HG03175 (cell line): Measurements from ENCODE around the gene SLC6A1.

Source experiments
- ATAC-seq: cut with Tn5 transposase; IDR thresholded peaks from one replicate; pipeline ENCODE4 v1.9.1; 2021; ENCODE audit warnings: mild to moderate bottlenecking, moderate library complexity; ENCODE audit not compliant: unreplicated experiment

The SLC6A1 gene

GRCh38 chr3:10992017-10992942 is at the start of gene SLC6A1:
Gene SLC6A1 (plus strand): TSS chr3:10992748. CDS start chr3:11017212, 24,464 bp downstream.
- ATAC-seq: no peak

- ATAC-seq: no peak
Observed at GRCh38 chr3:10944866-10945265, 47.7 kb upstream of the SLC6A1 start.

- ATAC-seq: no peak
Observed at GRCh38 chr3:10945683-10946287, 46.8 kb upstream of the SLC6A1 start.

- no peak for ATAC-seq
Observed at GRCh38 chr3:10946526-10946925, 46.0 kb upstream of the SLC6A1 start.

DNA sequence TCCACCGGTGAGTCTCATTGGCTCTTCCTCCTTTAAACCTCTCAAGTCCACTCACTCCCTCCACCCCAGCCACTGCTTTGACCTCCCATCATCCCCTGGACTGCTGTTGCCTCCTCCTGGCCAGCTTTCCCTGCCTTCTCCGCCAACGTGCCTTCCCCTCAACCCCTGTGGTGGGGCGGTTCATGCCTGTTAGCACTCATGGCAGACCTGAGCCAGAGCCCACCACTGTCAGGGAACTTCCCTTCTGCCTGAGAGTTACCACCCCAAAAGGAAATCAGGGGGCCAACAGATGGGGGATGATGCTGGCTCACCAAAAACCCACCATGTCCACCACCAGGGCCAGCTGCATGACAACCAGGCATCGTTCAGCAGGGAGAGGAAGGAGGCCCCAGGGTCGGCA is 44.2 kb upstream of the SLC6A1 start:
- ATAC-seq: no peak

- ATAC-seq: no peak
Observed at GRCh38 chr3:10949197-10949596, 43.4 kb upstream of the SLC6A1 start.

DNA sequence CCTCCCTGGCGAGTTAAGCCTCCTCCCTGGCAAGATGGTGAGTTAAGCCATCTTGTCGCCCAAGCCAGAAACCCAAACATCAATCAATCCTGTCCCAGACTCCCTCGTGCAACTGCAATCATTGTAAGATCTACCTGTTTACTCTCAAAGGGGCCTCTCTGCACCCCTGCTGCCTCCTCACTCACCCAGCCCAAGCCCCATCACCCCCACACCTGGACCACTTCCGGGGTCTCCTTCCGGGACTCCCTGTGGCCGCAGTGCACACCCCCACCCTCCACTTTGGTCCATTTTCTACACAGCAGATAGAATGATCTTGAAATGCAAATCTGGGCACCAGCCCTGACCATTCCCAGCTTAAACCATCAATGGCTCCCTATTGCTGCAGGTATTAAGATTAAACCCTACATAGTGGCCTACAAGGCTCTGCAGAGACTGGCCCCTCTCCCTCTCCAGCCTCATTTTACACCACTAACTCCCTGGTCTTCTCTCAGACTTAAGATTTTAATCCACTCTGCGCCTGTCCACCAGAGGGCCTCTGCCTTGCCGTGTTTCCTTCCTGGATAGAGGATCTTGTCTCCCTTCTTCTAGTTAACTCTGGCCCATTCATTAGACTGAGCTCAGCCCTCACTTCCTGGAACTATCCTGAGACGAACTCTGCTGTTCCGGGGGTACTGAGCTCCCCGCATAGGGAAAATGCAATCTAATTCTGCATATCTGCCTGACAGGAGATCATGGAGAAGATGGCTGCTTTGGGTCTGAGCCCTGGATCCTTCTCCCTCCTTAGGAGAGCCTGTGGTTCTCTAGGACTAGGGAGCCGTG is 41.9 kb upstream of the SLC6A1 start:
- ATAC-seq: no peak

DNA sequence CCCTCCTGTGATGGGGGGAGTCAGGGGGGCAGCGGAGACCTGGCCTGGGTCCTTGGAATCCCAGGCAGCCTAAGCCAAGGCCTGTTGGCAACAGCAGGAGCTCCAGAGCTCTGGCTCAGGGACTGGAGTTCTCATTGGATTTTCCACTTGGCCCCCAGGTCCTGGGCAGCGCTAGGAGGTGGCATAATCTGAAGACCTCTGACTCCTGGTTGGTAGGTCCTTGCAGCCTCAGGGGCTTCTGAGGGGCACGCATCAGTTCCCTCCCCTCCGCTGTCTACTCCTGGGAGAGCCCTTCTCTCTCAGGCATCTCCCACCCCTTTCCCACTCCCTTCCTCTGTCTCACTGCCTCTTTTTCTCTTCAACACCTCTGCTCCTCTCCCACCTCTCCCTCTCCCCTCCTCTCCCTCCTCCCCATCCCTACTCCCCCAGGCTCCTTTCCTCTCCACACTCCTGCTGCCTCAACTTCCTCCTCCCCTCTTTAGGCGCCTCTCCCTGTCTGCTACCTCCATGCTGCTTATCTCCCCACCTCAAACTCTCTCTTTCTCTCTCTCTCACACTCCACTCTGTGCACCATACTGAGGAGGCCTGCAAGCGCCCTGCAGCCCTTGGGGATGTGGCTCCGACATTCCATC is 41.1 kb upstream of the SLC6A1 start:
- no peak for ATAC-seq

DNA sequence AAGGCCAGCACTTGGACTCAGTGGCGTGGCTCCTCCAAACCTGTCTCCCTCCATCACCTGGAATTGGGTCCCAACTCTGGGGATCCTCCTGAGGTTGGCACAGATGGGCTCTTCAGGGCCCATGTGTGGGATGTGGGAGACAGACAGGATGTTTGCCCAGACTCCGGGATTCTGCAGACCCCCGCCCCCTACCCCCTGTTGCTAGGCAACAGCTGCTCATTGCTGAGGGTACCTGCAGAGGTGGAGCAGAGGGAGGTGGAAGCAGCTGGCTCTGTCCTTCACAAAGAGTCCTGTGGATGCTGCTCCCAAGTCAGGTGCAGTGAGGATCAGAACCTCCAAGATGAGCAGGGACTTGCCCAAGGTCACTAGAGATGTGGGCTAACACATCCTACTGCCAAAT is 40.0 kb upstream of the SLC6A1 start:
- no peak for ATAC-seq

DNA sequence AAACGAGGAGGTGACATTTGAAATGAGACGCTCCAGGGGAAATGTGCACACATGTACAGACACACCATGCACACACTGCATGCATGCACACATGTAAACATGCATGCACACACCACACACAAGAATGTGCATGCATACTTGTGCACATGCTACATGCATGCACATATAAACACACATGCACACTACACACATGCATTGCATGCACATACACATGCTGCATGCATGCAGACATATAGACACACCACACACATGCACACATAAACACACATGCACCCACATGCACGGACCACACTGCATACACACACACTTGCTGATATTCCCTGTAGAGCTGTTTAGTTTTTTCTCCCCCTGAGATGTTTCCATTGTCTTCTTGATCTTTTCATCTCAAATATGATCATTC is 37.8 kb upstream of the SLC6A1 start:
- no peak for ATAC-seq

GRCh38 chr3:10955711-10956453 is 36.7 kb upstream of the SLC6A1 start:
- no peak for ATAC-seq

- ATAC-seq: no peak
Observed at GRCh38 chr3:10956531-10956930, 36.0 kb upstream of the SLC6A1 start.

- ATAC-seq: no peak
Observed at GRCh38 chr3:10956986-10957385, 35.6 kb upstream of the SLC6A1 start.

- ATAC-seq: no peak
Observed at GRCh38 chr3:10957976-10958749, 34.4 kb upstream of the SLC6A1 start.

GRCh38 chr3:10960255-10960654 is 32.3 kb upstream of the SLC6A1 start:
- ATAC-seq: no peak

- ATAC-seq: no peak
Observed at GRCh38 chr3:10961921-10962320, 30.6 kb upstream of the SLC6A1 start.

- no peak for ATAC-seq
Observed at GRCh38 chr3:10962481-10963036, 30.0 kb upstream of the SLC6A1 start.

GRCh38 chr3:10964537-10965167 is 27.9 kb upstream of the SLC6A1 start:
- no peak for ATAC-seq

- no peak for ATAC-seq
Observed at GRCh38 chr3:10968401-10968800, 24.1 kb upstream of the SLC6A1 start.
